T-cell (primary cell): ENCODE results near the gene REN. TPM values are rescaled to one million over a fixed set of nuclear protein-coding genes. Genes with fewer than 3 reads are reported as not detected.
A peak's percentile ranks its signal among the peaks of the same experiment; 100 is the strongest.

Source experiments
- ATAC-seq, 4 experiments: fragments of 200-7000 bp in 3 of 4; fragments of 150-1000 bp in 1 of 4; cut with Tn5 transposase; replicated peaks in 1 of 4; 1 replicate in 3 of 4; 2 replicates in 1 of 4; pipeline ENCODE4 v1.10.0; 2021; ENCODE audit warnings: moderate library complexity in 3 of 4, mild to moderate bottlenecking in 2 of 4, moderate number of reproducible peaks in 1 of 4
- CTCF ChIA-PET, 2 donors: fragments of 300-600 bp; sonication (Branson Sonifier 250); formaldehyde crosslinking; loops; one replicate each; lab custom pipeline; 2022; ENCODE audit warnings: antibody characterized with exemption in 2 of 2; lab: Charles Lee
- POLR2A ChIA-PET, 2 donors: fragments of 300-600 bp; sonication (Branson Sonifier 250); formaldehyde crosslinking; loops; one replicate each; lab custom pipeline; 2022; ENCODE audit warnings: antibody characterized with exemption in 2 of 2; lab: Charles Lee
- DNase-seq, 35 experiments: peaks; one replicate each; pipeline versions ENCODE4 v3.0.0 to v3.0.0-alpha.2; 2013 to 2023
- H3K27ac ChIP-seq: one replicate; pipeline ENCODE4 v1.5.1; 2013; ENCODE audit warnings: low read length
- H3K27me3 ChIP-seq, 2 experiments: replicated peaks in 1 of 2; 1 replicate in 1 of 2; 2 replicates in 1 of 2; pipeline versions ENCODE4 v1.6.1 to v1.7.0; 2013; ENCODE audit warnings: low read length in 1 of 2, mixed read lengths in 1 of 2; ENCODE audit not compliant: control insufficient read depth in 2 of 2, insufficient read depth in 2 of 2; ENCODE audit errors: extremely low read depth in 1 of 2
- H3K36me3 ChIP-seq, 2 donors: 1 replicate in 1 of 2; 2 replicates in 1 of 2; pipeline versions ENCODE4 v1.6.1 to v1.7.0; 2013; ENCODE audit warnings: low read length in 1 of 2; ENCODE audit not compliant: control insufficient read depth in 2 of 2, insufficient read depth in 1 of 2; ENCODE audit errors: extremely low read depth in 1 of 2
- H3K4me1 ChIP-seq, 2 experiments: 1 replicate in 1 of 2; 2 replicates in 1 of 2; pipeline versions ENCODE4 v1.6.1 to v1.7.0; 2013; ENCODE audit warnings: low read length in 2 of 2, mixed read lengths in 1 of 2; ENCODE audit not compliant: insufficient read depth in 2 of 2, control insufficient read depth in 1 of 2; ENCODE audit errors: extremely low read depth in 1 of 2
- H3K4me3 ChIP-seq, 2 donors: 1 replicate in 1 of 2; 2 replicates in 1 of 2; pipeline versions ENCODE4 v1.5.1 to v1.7.0; 2013; ENCODE audit warnings: mild to moderate bottlenecking in 2 of 2, low read length in 1 of 2, moderate library complexity in 1 of 2; ENCODE audit not compliant: control insufficient read depth in 1 of 2; ENCODE audit errors: extremely low read depth in 1 of 2
- H3K9me3 ChIP-seq: 2 replicates; pipeline ENCODE4 v1.7.0; 2013
- H3K27ac Mint-ChIP-seq, 2 donors: one replicate each; pipeline ENCODE4 v1.8.0; 2020 to 2021; ENCODE audit warnings: mild to moderate bottlenecking in 2 of 2, mixed read lengths in 2 of 2
- H3K27me3 Mint-ChIP-seq, 2 donors: one replicate each; pipeline ENCODE4 v1.8.0; 2021 to 2022; ENCODE audit warnings: mixed read lengths in 2 of 2
- H3K36me3 Mint-ChIP-seq: one replicate; pipeline ENCODE4 v1.8.0; 2021; ENCODE audit warnings: mixed read lengths
- H3K4me1 Mint-ChIP-seq, 3 donors: one replicate each; pipeline ENCODE4 v1.8.0; 2020 to 2022; ENCODE audit warnings: mixed read lengths in 3 of 3, mild to moderate bottlenecking in 1 of 3
- H3K4me3 Mint-ChIP-seq, 3 donors: one replicate each; pipeline ENCODE4 v1.8.0; 2020 to 2022; ENCODE audit warnings: mild to moderate bottlenecking in 3 of 3, mixed read lengths in 3 of 3, moderate library complexity in 3 of 3
- H3K9me3 Mint-ChIP-seq, 3 donors: one replicate each; pipeline ENCODE4 v1.8.0; 2020 to 2022; ENCODE audit warnings: mixed read lengths in 3 of 3
- WGBS: methylation state at CpG from one replicate; pipeline ENCODE4 v1.1.5; 2013; ENCODE audit warnings: missing lambda C conversion rate; ENCODE audit not compliant: insufficient coverage; 5-methylcytosine and 5-hydroxymethylcytosine counted together
- total RNA-seq, 35 experiments: library from RNA in 6 of 35; stranded (reverse) in 6 of 35; fragments of 120-200 nt in 1 of 35; gene quantifications; one replicate each; pipeline versions ENCODE4 v1.2.1 to v1.2.4 and lab custom pipeline; 2013 to 2026

The REN gene
- total RNA-seq, 5 donors from 2014 or later (not counting 1 experiment from before 2014, with no cell fraction given), result not detected

DNA sequence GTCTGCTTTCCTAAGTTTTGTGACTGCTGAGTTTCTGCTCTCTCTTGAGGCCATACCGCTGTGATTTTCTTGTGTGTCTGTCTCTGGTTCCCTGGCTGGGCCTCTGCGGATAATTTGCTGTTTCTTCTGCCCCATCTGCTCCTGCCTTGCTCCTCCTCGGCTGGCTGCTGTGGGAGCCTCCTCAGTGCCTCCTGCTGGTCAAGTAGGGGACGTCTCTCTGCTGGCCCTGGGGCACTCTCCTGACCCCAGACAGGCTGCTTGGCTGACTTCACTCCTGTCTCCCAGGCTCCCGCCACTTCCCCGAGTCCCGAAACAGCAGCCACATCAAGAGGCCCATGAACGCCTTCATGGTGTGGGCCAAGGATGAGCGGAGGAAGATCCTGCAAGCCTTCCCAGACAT lies 42.8 kb downstream of the REN start:
- Mint-ChIP-seq H3K27me3 (no peaks in the 10 kb centered on the region), H3K36me3 (no peaks in the 10 kb centered on the region), H3K9me3 (no peaks in the 10 kb centered on the region), H3K27ac (no peak overlapping the region), H3K4me3 (no peak overlapping the region), H3K4me1 (no peaks in the 10 kb centered on the region)
- Histone ChIP-seq H3K36me3 (no peaks in the 10 kb centered on the region), H3K27me3 (peaks cover 0 to 6% of the 10 kb centered on the region in 2 experiments), H3K27ac (no peak overlapping the region), H3K4me1 (no peaks in the 10 kb centered on the region), H3K9me3 (no peaks in the 10 kb centered on the region), H3K4me3 (no peak overlapping the region)
- CTCF ChIA-PET, result no interaction called here
- POLR2A ChIA-PET, result no interaction called here
- ATAC-seq, result no peak
- 76% methylated on average over 7 of the region's 9 CpGs for WGBS
- DNase-seq, result peak in 1 of 35 experiments; percentile 22

DNA sequence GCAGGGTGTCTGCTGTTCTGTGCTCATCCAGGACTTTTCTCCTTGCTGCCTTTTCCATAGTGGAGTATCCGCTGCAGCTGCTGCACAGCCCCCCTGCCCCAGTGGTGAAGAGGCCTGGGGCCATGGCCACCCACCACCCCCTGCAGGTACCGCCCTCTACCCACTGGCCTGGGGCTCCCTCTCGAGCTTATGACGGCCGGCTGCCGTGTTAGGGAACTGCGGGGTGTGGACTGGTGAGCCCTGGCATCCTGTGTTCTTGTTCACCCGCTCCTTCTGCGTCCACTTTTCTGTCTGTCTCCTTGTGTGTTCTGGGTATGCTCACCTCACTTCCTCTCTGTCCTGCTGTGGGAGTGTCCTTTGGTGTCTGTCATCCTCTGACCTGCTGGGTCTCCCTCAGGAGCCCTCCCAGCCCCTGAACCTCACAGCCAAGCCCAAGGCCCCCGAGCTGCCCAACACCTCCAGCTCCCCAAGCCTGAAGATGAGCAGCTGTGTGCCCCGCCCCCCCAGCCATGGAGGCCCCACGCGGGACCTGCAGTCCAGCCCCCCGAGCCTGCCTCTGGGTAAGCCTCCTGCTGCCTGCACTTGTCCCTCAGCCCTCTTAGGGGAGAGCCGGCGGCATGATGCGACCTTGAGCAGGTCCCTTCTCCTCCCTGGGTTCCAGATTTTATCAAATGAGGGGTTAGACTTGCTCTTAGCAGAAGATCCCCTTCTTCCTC lies 44.1 kb downstream of the REN start:
- Mint-ChIP-seq H3K36me3 (no peaks in the 10 kb centered on the region), H3K27ac (no peak overlapping the region), H3K27me3 (no peaks in the 10 kb centered on the region), H3K4me1 (no peaks in the 10 kb centered on the region), H3K4me3 (no peak overlapping the region), H3K9me3 (no peaks in the 10 kb centered on the region)
- peaks cover 0 to 6% of the 10 kb centered on the region in 2 experiments for H3K27me3 ChIP-seq
- DNase-seq (no peak), ATAC-seq (no peak)
- no peaks in the 10 kb centered on the region for H3K9me3 ChIP-seq
- WGBS, result 89% methylated on average over 6 of the region's 17 CpGs
- H3K4me1 ChIP-seq, result no peaks in the 10 kb centered on the region
- no peaks in the 10 kb centered on the region for H3K36me3 ChIP-seq
- no peak overlapping the region for H3K4me3 ChIP-seq
- POLR2A ChIA-PET, result no interaction called here
- CTCF ChIA-PET, result interaction anchor here (0.6 to 0.7 kb wide), 2 partner anchors 274 to 1268 kb away, joined by 3 read pairs; no protein-coding TSS in a partner anchor
- no peak overlapping the region for H3K27ac ChIP-seq

DNA sequence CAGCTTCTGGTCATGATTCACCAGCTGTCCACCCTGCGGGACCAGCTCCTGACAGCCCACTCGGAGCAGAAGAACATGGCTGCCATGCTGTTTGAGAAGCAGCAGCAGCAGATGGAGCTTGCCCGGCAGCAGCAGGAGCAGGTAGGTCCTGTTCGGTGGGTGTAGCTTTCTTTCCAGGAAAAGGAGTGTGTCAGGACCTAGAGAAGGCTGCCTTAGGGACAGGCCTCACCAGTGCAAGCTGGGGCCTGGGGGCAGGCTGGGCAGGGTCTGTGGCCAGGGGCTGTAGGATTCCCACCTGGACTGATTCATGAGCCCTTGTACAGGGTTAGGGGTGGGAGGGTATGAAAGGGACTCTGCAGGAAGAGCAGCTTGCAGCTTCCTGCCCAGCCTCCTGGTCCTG lies 49.6 kb downstream of the REN start:
- ChIA-PET POLR2A (no interaction called here), CTCF (no interaction called here)
- H3K9me3 Mint-ChIP-seq, result no peaks in the 10 kb centered on the region
- no peaks in the 10 kb centered on the region for H3K9me3 ChIP-seq
- no peaks in the 10 kb centered on the region for H3K36me3 Mint-ChIP-seq
- H3K36me3 ChIP-seq, result no peaks in the 10 kb centered on the region
- H3K4me1 ChIP-seq, result no peaks in the 10 kb centered on the region
- H3K4me1 Mint-ChIP-seq, result peaks cover 0 to 3% (median 0%) of the 10 kb centered on the region in 3 donors
- H3K27ac Mint-ChIP-seq, result no peak overlapping the region
- no peak overlapping the region for H3K27ac ChIP-seq
- ATAC-seq, result no peak
- no peaks in the 10 kb centered on the region for H3K27me3 ChIP-seq
- no peaks in the 10 kb centered on the region for H3K27me3 Mint-ChIP-seq
- no peak overlapping the region for H3K4me3 Mint-ChIP-seq
- no peak for DNase-seq
- H3K4me3 ChIP-seq, result no peak overlapping the region
- WGBS, result 93% methylated on average over 4 of the region's 4 CpGs

DNA sequence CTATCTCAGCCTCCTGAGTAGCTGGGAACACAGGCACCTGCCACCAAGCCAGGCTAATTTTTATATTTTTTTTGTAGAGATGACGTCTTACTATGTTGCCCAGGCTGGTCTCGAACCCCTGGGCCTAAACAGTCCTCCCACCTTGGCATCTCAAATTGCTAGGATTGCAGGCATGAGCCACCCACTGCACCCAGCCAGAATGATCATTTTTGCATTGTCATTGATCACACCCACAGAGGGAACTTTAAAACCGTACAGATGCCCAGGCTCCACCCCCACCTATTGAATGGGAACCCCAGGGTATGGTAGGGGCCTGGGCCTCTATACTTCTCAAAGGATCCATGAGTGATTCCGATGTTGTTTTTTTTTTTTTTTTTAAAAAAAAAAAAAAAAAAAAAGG lies 51.0 kb downstream of the REN start:
- Histone ChIP-seq H3K27ac (no peak overlapping the region), H3K4me3 (no peak overlapping the region), H3K9me3 (no peaks in the 10 kb centered on the region), H3K36me3 (no peaks in the 10 kb centered on the region), H3K4me1 (no peaks in the 10 kb centered on the region), H3K27me3 (no peaks in the 10 kb centered on the region)
- WGBS, result 40% methylated on average over 1 of the region's 4 CpGs
- no peaks in the 10 kb centered on the region for H3K36me3 Mint-ChIP-seq
- ATAC-seq (no peak), DNase-seq (no peak)
- no peaks in the 10 kb centered on the region for H3K9me3 Mint-ChIP-seq
- H3K27ac Mint-ChIP-seq, result no peak overlapping the region
- H3K4me1 Mint-ChIP-seq, result peaks cover 0 to 3% (median 0%) of the 10 kb centered on the region in 3 donors
- no peak overlapping the region for H3K4me3 Mint-ChIP-seq
- ChIA-PET CTCF (interaction anchor here in 1 of 2 donors (0.6 kb wide), 2 partner anchors 50 to 1155 kb away, joined by 4 to 6 read pairs; no protein-coding TSS in a partner anchor), POLR2A (interaction anchor here in 1 of 2 donors (0.7 kb wide), 1 partner anchor 12 kb away, joined by 10 read pairs; no protein-coding TSS in a partner anchor)
- no peaks in the 10 kb centered on the region for H3K27me3 Mint-ChIP-seq

DNA sequence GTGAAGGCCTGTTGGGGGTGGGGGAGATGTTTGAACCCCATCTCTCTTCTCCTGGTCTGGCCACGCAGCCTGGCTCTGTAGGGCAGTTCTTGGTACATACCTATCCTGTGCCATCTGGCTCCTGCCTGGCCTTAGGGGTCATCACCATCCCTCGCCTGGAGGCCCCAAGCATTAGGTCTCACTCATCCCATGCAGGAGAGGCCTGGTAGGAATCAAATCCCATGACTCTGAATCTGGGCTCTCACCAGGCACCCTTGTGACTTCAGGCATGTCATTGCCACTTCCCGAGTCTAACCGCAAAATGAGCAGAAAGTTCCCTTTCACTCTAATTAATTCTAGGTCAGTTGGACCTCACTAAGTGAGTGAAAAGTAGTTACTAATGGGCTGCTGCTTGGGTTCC lies 51.5 kb downstream of the REN start:
- Mint-ChIP-seq H3K4me3 (no peak overlapping the region), H3K27me3 (no peaks in the 10 kb centered on the region), H3K4me1 (peaks cover 0 to 3% (median 0%) of the 10 kb centered on the region in 3 donors), H3K27ac (no peak overlapping the region), H3K36me3 (no peaks in the 10 kb centered on the region), H3K9me3 (no peaks in the 10 kb centered on the region)
- Histone ChIP-seq H3K27ac (no peak overlapping the region), H3K9me3 (no peaks in the 10 kb centered on the region), H3K4me3 (no peak overlapping the region), H3K27me3 (no peaks in the 10 kb centered on the region), H3K36me3 (no peaks in the 10 kb centered on the region), H3K4me1 (no peaks in the 10 kb centered on the region)
- no peak for ATAC-seq
- CTCF ChIA-PET, result interaction anchor here in 1 of 2 donors (0.9 kb wide), 1 partner anchor 255 kb away, joined by 3 read pairs; no protein-coding TSS in a partner anchor
- no peak for DNase-seq
- POLR2A ChIA-PET, result no interaction called here
- 88% methylated on average over 1 of the region's 4 CpGs for WGBS

DNA sequence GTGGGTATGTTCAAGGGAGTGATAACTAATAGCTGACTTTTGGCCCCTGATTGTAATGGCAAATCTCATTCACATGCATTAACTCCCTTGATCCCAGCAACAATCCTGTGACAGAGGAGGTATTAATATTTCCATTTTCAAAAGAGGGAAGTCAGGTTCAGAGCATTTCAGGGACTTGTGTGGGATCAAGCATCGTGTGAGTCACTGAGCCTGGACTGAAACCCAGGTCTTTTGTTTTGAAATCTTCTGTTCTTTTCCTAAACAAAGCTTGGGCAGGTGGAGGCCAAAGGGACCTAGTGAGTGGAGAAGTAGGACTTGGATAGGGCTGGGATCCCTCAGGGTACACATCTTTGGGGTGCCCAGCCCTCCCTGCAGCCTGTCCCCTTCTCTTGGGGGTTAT lies 52.2 kb downstream of the REN start:
- H3K27ac ChIP-seq, result no peak overlapping the region
- Mint-ChIP-seq H3K27me3 (peaks cover 0 to 2% of the 10 kb centered on the region in 2 donors), H3K36me3 (no peaks in the 10 kb centered on the region), H3K9me3 (no peaks in the 10 kb centered on the region), H3K27ac (no peak overlapping the region), H3K4me1 (peaks cover 0 to 5% (median 0%) of the 10 kb centered on the region in 3 donors), H3K4me3 (no peak overlapping the region)
- no peaks in the 10 kb centered on the region for H3K9me3 ChIP-seq
- no peaks in the 10 kb centered on the region for H3K36me3 ChIP-seq
- no peak overlapping the region for H3K4me3 ChIP-seq
- no peaks in the 10 kb centered on the region for H3K27me3 ChIP-seq
- DNase-seq (no peak), ATAC-seq (no peak)
- POLR2A ChIA-PET, result no interaction called here
- WGBS, result 78% methylated on average over 1 of the region's 1 CpG
- no peaks in the 10 kb centered on the region for H3K4me1 ChIP-seq
- CTCF ChIA-PET, result interaction anchor here in 1 of 2 donors (0.6 to 0.9 kb wide), 2 partner anchors 254 to 549 kb away, joined by 3 read pairs; no protein-coding TSS in a partner anchor
